HepG2 (cell line): Measurements from ENCODE around the gene LIM2. TPM values are rescaled to one million over a fixed set of nuclear protein-coding genes. Genes with fewer than 3 reads are reported as not detected.

Source experiments
- AHDC1 ChIP-seq: sonication (generic); formaldehyde crosslinking; IDR thresholded peaks from 2 replicates; pipeline ENCODE4 v1.5.1; 2020; ENCODE audit warnings: mild to moderate bottlenecking, missing genetic modification reagents, borderline replicate concordance
- AHR ChIP-seq: IDR thresholded peaks from 2 replicates; pipeline ENCODE4 v1.6.1; 2018; ENCODE audit warnings: missing genetic modification reagents, missing compliant biosample characterization
- AKAP8 ChIP-seq: sonication (generic); formaldehyde crosslinking; IDR thresholded peaks from 2 replicates; pipeline ENCODE4 v1.5.1; 2020; ENCODE audit warnings: mild to moderate bottlenecking, missing genetic modification reagents
- ATM ChIP-seq: fragments of 450-650 bp; IDR thresholded peaks from 2 replicates; pipeline ENCODE4 v1.7.1; 2017; ENCODE audit warnings: mild to moderate bottlenecking, borderline replicate concordance
- IRF2 ChIP-seq: IDR thresholded peaks from 2 replicates; pipeline ENCODE4 v1.6.1; 2018; ENCODE audit warnings: missing genetic modification reagents, missing compliant biosample characterization
- JDP2 ChIP-seq: sonication (generic); formaldehyde crosslinking; IDR thresholded peaks from 2 replicates; pipeline ENCODE4 v1.8.1; 2022; ENCODE audit warnings: missing genetic modification reagents, borderline replicate concordance
- RARA ChIP-seq: IDR thresholded peaks from 2 replicates; pipeline ENCODE4 v1.6.1; 2016; ENCODE audit warnings: missing genetic modification reagents, missing compliant biosample characterization
- SOX13 ChIP-seq, 3 experiments: fragments of 450-650 bp in 1 of 3; sonication (generic) in 1 of 3; formaldehyde crosslinking in 1 of 3; IDR thresholded peaks in 2 of 3; conservative IDR thresholded peaks in 1 of 3; 2 replicates each; pipeline versions ENCODE4 v1.5.0 to v1.6.1; 2016 to 2020; ENCODE audit warnings: antibody characterized with exemption in 1 of 3, mild to moderate bottlenecking in 1 of 3, missing compliant biosample characterization in 1 of 3, missing genetic modification reagents in 1 of 3, moderate library complexity in 1 of 3
- TRAFD1 ChIP-seq: sonication (generic); formaldehyde crosslinking; IDR thresholded peaks from 2 replicates; pipeline ENCODE4 v1.5.1; 2020; ENCODE audit warnings: missing genetic modification reagents, mild to moderate bottlenecking, borderline replicate concordance
- ZC3H4 ChIP-seq: sonication (generic); formaldehyde crosslinking; IDR thresholded peaks from 2 replicates; pipeline ENCODE4 v1.4.0; 2020; ENCODE audit warnings: missing genetic modification reagents, borderline replicate concordance
- ZFP36L1 ChIP-seq: sonication (generic); formaldehyde crosslinking; IDR thresholded peaks from 2 replicates; pipeline ENCODE4 v1.8.0; 2022; ENCODE audit warnings: mild to moderate bottlenecking, missing genetic modification reagents, moderate library complexity
- ZFP36L2 ChIP-seq: sonication (generic); formaldehyde crosslinking; IDR thresholded peaks from 2 replicates; pipeline ENCODE4 v1.4.0; 2020; ENCODE audit warnings: missing genetic modification reagents
- ZMYM3 ChIP-seq: sonication (generic); formaldehyde crosslinking; IDR thresholded peaks from 2 replicates; pipeline ENCODE4 v1.5.1; 2020; ENCODE audit warnings: mild to moderate bottlenecking, missing genetic modification reagents
- ZNF136 ChIP-seq: sonication (generic); formaldehyde crosslinking; IDR thresholded peaks from 2 replicates; pipeline ENCODE4 v1.8.1; 2022; ENCODE audit warnings: low read depth, mild to moderate bottlenecking, moderate library complexity, missing genetic modification reagents
- ZNF263 ChIP-seq: sonication (generic); formaldehyde crosslinking; IDR thresholded peaks from 2 replicates; pipeline ENCODE4 v1.4.0; 2020; ENCODE audit warnings: missing genetic modification reagents
- ZNF3 ChIP-seq: IDR thresholded peaks from 2 replicates; pipeline ENCODE4 v1.7.0; 2017; ENCODE audit warnings: inconsistent platforms
- ZNF367 ChIP-seq: sonication (generic); formaldehyde crosslinking; IDR thresholded peaks from 2 replicates; pipeline ENCODE4 v1.4.0; 2020; ENCODE audit warnings: missing genetic modification reagents, borderline replicate concordance
- ZNF496 ChIP-seq: sonication (generic); formaldehyde crosslinking; IDR thresholded peaks from 2 replicates; pipeline ENCODE4 v1.8.1; 2023; ENCODE audit warnings: mild to moderate bottlenecking, moderate library complexity, missing genetic modification reagents; ENCODE audit not compliant: insufficient replicate concordance
- ZNF543 ChIP-seq: sonication (generic); formaldehyde crosslinking; IDR thresholded peaks from 2 replicates; pipeline ENCODE4 v1.4.0; 2020; ENCODE audit warnings: mild to moderate bottlenecking, missing genetic modification reagents
- ZSCAN5A ChIP-seq: sonication (generic); formaldehyde crosslinking; IDR thresholded peaks from 2 replicates; pipeline ENCODE4 v1.8.0; 2022; ENCODE audit warnings: mild to moderate bottlenecking, missing genetic modification reagents, borderline replicate concordance
- polyA plus RNA-seq, 8 experiments: library from polyadenylated mRNA; depleted of rRNA in 3 of 8; stranded (reverse) in 7 of 8; unstranded in 1 of 8; fragments of >200 nt; fragmentation: Illumina TruSeq in 4 of 8; extraction: Trizol in 4 of 8; gene quantifications; 2 replicates each; pipeline versions ENCODE4 v1.2.1 to v1.2.3, GENCODE V29; 2011 to 2016; ENCODE audit warnings: low read depth in 4 of 8, missing spikeins in 1 of 8, mixed read lengths in 1 of 8; ENCODE audit not compliant: insufficient read depth in 1 of 8
- total RNA-seq, 5 experiments: library from RNA; depleted of rRNA; stranded (reverse); fragments of >200 nt; fragmentation: Illumina TruSeq; extraction: Trizol; gene quantifications; 2 replicates each; pipeline ENCODE4 v1.2.3, GENCODE V29; 2016; ENCODE audit warnings: low read depth in 1 of 5

The LIM2 gene
- total and polyA plus RNA-seq, 2 of the 13 experiments (the other 11 are each of a cell fraction or from before 2014, with no cell fraction given): 1.3 TPM; not detected in 1

GRCh38 chr19:51367565-51368365, 20.0 kb downstream of the LIM2 start (continued):
- TF ChIP-seq ZSCAN5A (CRISPR knock-in tag): no peak
- TF ChIP-seq IRF2 (CRISPR knock-in tag): no peak; the same call in 1 of the 2 replicates
- TF ChIP-seq AHR (CRISPR knock-in tag): 0 out of 2 replicates have a peak, but pooled peaks have one; percentile 9
- TF ChIP-seq ZNF3 (CRISPR knock-in tag): no peak
- TF ChIP-seq SOX13 (IDR thresholded peaks at IDR 0.05): no peak
- peak in 1 of 2 experiments; percentile 29; a peak in 2 of 4 replicates for TF ChIP-seq SOX13 (CRISPR knock-in tag; conservative IDR thresholded peaks at IDR 0.05 in 1 of 2, IDR thresholded peaks at IDR 0.05 in 1 of 2)
- TF ChIP-seq ZNF136 (CRISPR knock-in tag): no peak
- no peak for TF ChIP-seq ZMYM3 (CRISPR knock-in tag)
- TF ChIP-seq JDP2 (CRISPR knock-in tag): no peak
- no peak for TF ChIP-seq AKAP8 (CRISPR knock-in tag)
- no peak for TF ChIP-seq ZNF496 (CRISPR knock-in tag)
- no peak for TF ChIP-seq ZNF263 (CRISPR knock-in tag)
- TF ChIP-seq ATM: no peak
- no peak for TF ChIP-seq ZFP36L2 (CRISPR knock-in tag)
- no peak for TF ChIP-seq ZNF367 (CRISPR knock-in tag)
- TF ChIP-seq RARA: peak; percentile 50
- TF ChIP-seq TRAFD1: no peak
- TF ChIP-seq ZC3H4 (CRISPR knock-in tag): 0 out of 2 replicates have a peak, but pooled peaks have one; percentile 27
- peak; percentile 54; the same call in 1 of the 2 replicates for TF ChIP-seq ZNF543 (CRISPR knock-in tag)
- no peak for TF ChIP-seq AHDC1 (CRISPR knock-in tag)
- TF ChIP-seq ZFP36L1: peak; percentile 96
